Measurements from ENCODE around the gene NRBF2.

- TF ChIP-seq CTCF (conservative IDR thresholded peaks at IDR 0.05; ENCODE audit: low read depth in 2 of 2), result no peak
- no peak for TF ChIP-seq EZH2 (IDR thresholded peaks at IDR 0.05; ENCODE audit: low read depth, unreplicated experiment)
- no peak for TF ChIP-seq REST (IDR thresholded peaks at IDR 0.05; ENCODE audit: unreplicated experiment)
- TF ChIP-seq EZH2phosphoT487 (IDR thresholded peaks at IDR 0.05; ENCODE audit: unreplicated experiment), result no peak
- TF ChIP-seq POLR2AphosphoS5 (IDR thresholded peaks at IDR 0.05; ENCODE audit: low read depth), result no peak
- no peak for TF ChIP-seq CREB1 (CRISPR knock-in tag; IDR thresholded peaks at IDR 0.05; ENCODE audit: low read depth)
- no peak for TF ChIP-seq ZNF331 (CRISPR knock-in tag; IDR thresholded peaks at IDR 0.05; ENCODE audit: low read depth)
- no peak for TF ChIP-seq STAT1 (IDR thresholded peaks at IDR 0.05; ENCODE audit: unreplicated experiment)
- no peak for TF ChIP-seq JUNB (IDR thresholded peaks at IDR 0.05; ENCODE audit: unreplicated experiment)
- TF ChIP-seq NANOG (IDR thresholded peaks at IDR 0.05; ENCODE audit: borderline replicate concordance), result no peak
- no peak for TF ChIP-seq ZNF114 (CRISPR knock-in tag; IDR thresholded peaks at IDR 0.05)
Measured at GRCh38 chr10:63110940-63111339, 22.2 kb upstream of the NRBF2 start.
